Measurements from ENCODE around the gene CRB2. TPM values are rescaled to one million over a fixed set of nuclear protein-coding genes. Genes with fewer than 3 reads are reported as not detected.

Gene CRB2
- total and polyA plus RNA-seq, 2 of the 13 experiments (the other 11 are each of a cell fraction or from before 2014, with no cell fraction given) = 0.01 to 0.29 TPM

- H3K9me3 ChIP-seq (ENCODE audit: low read length) = no peaks in the 10 kb centered on the region
- peaks cover 42% of the 10 kb centered on the region for H3K4me1 ChIP-seq (ENCODE audit: insufficient read depth, low read length)
- DNase-seq (ENCODE audit: low spot score) (no peak), FAIRE-seq (no peak), ATAC-seq (peak; percentile 47)
- CTCF ChIA-PET (ENCODE audit: low intra/inter-chr PET ratio, low total read pairs) = no interaction called here
- peak overlapping the region; percentile 6 to 60 (median 14); a peak in 4 of 6 replicates for H3K4me3 ChIP-seq (replicated peaks in 1 of 3; ENCODE audit: insufficient read depth in 1 of 3, low read depth in 2 of 3, low read length in 3 of 3)
- no peak overlapping the region for H2AFZ ChIP-seq (ENCODE audit: low read length)
- POLR2A ChIA-PET = no interaction called here
- peak overlapping the region; percentile 9; the same call in 1 of the 2 replicates for H3K9ac ChIP-seq (ENCODE audit: insufficient read depth, low read depth, low read length)
- 33% methylated on average over 11 of the region's 24 CpGs for WGBS (ENCODE audit: low lambda C conversion rate)
- no peaks in the 10 kb centered on the region for H3K79me2 ChIP-seq (ENCODE audit: insufficient read depth, low read length)
- H3K4me2 ChIP-seq (ENCODE audit: low read depth, low read length) = peak overlapping the region; percentile 73
- peaks cover 5 to 6% of the 10 kb centered on the region in 2 experiments; a peak in 3 of 5 replicates for H3K27me3 ChIP-seq (ENCODE audit: control insufficient read depth in 1 of 2, insufficient read depth in 2 of 2, low read length in 2 of 2)
- in situ Hi-C loops (cut with HindIII; ENCODE audit: extremely low pct_ligation_motif_present, low pct_unique_long_range_greater_than_20kb) = no loop called here
- H4K20me1 ChIP-seq (ENCODE audit: insufficient read depth, low read length) = no peaks in the 10 kb centered on the region
- no peak overlapping the region for H3K27ac ChIP-seq (ENCODE audit: extremely low read length, insufficient read depth, low read length)
- no peaks in the 10 kb centered on the region for H3K36me3 ChIP-seq (replicated peaks in 1 of 2; ENCODE audit: control insufficient read depth in 1 of 2, insufficient read depth in 2 of 2, low read length in 2 of 2)
- BruUV-seq (replicated peaks) = no TSS peak
- intact Hi-C loops (cut with micrococcal nuclease; ENCODE audit: unreplicated experiment) = no loop called here
- TF ChIP-seq ATAD3A (CRISPR knock-in tag; IDR thresholded peaks at IDR 0.05) (no peak), ZNF329 (CRISPR knock-in tag; IDR thresholded peaks at IDR 0.05; ENCODE audit: low read depth) (peak; percentile 90), THAP9 (CRISPR knock-in tag; IDR thresholded peaks at IDR 0.05; ENCODE audit: borderline replicate concordance) (no peak), ZNF839 (CRISPR knock-in tag; IDR thresholded peaks at IDR 0.05; ENCODE audit: borderline replicate concordance) (0 out of 2 replicates have a peak, but pooled peaks have one; percentile 42), UBTF (CRISPR knock-in tag; IDR thresholded peaks at IDR 0.05) (0 out of 2 replicates have a peak, but pooled peaks have one; percentile 39), AGO2 (optimal IDR thresholded peaks at IDR 0.05; ENCODE audit: low read depth, low read length) (peak; percentile 71), ATF7-NPFF (CRISPR knock-in tag; IDR thresholded peaks at IDR 0.05; ENCODE audit: low read depth) (no peak), IRX3 (CRISPR knock-in tag; IDR thresholded peaks at IDR 0.05; ENCODE audit: borderline replicate concordance, low read depth) (no peak), TMF1 (CRISPR knock-in tag; IDR thresholded peaks at IDR 0.05; ENCODE audit: low read depth) (no peak), ZNF687 (CRISPR knock-in tag; IDR thresholded peaks at IDR 0.05) (peak; percentile 32; the same call in 1 of the 2 replicates)
- TF ChIP-seq, protein P1, sequence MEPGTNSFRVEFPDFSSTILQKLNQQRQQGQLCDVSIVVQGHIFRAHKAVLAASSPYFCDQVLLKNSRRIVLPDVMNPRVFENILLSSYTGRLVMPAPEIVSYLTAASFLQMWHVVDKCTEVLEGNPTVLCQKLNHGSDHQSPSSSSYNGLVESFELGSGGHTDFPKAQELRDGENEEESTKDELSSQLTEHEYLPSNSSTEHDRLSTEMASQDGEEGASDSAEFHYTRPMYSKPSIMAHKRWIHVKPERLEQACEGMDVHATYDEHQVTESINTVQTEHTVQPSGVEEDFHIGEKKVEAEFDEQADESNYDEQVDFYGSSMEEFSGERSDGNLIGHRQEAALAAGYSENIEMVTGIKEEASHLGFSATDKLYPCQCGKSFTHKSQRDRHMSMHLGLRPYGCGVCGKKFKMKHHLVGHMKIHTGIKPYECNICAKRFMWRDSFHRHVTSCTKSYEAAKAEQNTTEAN (CRISPR knock-in tag; conservative IDR thresholded peaks at IDR 0.05) = no peak
Observed at GRCh38 chr9:123376218-123377071, 20.4 kb downstream of the CRB2 start.
